ENCODE measurements around the gene ATP5F1D.

ATP5F1D gene

GRCh38 chr19:1259876-1260748, 18.6 kb downstream of the ATP5F1D start:
- DNase-seq, result peak; percentile 53

DNA sequence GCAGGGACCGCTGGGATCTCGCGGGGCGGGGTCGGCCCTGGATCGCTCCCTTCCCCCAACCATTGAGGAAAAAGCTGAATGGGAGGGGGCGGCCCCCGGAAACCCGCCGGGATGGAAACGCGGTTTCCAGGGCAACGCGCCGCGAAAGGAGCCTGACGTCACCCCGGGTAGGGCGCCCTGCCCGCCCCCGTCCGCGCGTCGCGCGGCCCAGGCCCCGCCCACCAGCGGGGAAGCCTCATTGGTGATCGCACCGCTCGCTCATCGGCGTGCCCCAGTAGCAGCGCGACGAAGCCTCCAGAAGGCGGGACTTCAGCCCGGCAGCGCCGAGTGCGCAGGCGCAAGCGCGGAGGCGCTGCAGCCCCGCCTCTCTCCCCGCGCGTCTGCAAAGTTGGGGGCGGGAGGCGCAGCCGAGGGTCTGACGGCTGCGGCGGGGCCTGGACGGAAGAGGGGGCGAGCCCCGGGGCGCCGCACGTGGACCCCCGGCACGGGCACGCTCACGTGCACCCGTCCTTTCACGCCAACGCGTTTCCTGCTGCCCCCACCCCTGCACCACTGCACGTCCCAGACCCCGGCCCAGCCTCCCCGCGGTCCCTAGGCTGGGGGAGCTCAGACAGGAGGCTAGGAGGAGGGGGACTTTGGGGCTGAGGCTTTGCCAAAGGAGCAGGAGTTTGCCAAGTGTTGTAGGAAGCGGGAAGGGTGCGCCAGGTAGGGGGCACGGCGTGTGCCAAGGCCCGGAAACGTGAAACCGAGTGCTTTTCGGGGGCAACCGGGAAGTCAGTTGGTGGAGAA, 19.4 kb downstream of the ATP5F1D start:
- peak; percentile 94 for DNase-seq

- DNase-seq, result peak; percentile 28
These were observed 19.9 kb downstream of the ATP5F1D start for GRCh38 chr19:1261538-1261797.

GRCh38 chr19:1261798-1262622, 20.5 kb downstream of the ATP5F1D start:
- DNase-seq, result no peak

DNA sequence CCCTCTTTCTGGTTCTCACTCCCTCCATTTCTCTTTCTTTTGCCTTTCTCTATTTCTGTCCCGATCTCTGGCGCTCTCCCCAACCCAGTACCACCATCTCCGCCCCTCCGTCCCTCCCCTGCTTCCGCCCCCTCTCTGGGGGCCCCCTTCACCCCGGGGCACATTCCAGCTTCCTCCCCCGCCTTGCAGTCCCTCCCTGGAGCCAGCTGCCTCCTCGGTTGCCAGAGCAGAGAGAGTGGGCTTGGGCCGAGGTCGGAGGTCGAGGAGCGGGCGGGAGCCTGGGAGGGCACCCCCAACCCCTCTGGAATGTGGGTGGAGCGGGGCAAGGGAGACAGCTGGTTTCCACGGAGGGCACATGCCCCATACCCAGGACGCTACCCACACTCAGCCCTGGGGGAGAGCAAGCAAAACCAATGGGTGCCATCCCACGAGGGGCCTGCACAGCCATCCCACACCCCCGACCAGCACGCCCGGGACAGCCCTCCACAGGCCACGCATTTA, 21.1 kb downstream of the ATP5F1D start:
- no peak for DNase-seq

DNA sequence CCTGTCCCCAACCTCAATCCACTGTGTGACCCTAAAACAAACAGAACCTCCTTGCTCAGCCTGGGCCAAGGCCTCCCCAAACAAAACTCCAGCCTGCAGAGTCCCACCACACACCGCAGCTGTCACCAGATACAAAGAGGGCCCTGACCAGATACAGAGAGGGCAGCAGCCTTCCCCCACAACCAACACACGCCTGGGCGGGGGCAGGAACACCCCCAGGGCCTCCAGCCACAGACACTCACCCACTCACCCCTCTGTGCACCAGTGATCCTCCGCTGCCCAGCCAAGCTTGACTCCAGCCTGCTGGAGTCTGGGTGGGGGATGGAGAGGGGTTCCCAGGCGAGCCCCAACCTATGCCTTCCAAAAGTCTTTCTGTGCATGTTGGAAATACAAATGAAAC, 21.6 kb downstream of the ATP5F1D start:
- no peak for DNase-seq

- DNase-seq, result no peak
These were observed 23.5 kb downstream of the ATP5F1D start for GRCh38 chr19:1264801-1265614.

GRCh38 chr19:1265615-1266128, 24.1 kb downstream of the ATP5F1D start:
- DNase-seq, result no peak

DNA sequence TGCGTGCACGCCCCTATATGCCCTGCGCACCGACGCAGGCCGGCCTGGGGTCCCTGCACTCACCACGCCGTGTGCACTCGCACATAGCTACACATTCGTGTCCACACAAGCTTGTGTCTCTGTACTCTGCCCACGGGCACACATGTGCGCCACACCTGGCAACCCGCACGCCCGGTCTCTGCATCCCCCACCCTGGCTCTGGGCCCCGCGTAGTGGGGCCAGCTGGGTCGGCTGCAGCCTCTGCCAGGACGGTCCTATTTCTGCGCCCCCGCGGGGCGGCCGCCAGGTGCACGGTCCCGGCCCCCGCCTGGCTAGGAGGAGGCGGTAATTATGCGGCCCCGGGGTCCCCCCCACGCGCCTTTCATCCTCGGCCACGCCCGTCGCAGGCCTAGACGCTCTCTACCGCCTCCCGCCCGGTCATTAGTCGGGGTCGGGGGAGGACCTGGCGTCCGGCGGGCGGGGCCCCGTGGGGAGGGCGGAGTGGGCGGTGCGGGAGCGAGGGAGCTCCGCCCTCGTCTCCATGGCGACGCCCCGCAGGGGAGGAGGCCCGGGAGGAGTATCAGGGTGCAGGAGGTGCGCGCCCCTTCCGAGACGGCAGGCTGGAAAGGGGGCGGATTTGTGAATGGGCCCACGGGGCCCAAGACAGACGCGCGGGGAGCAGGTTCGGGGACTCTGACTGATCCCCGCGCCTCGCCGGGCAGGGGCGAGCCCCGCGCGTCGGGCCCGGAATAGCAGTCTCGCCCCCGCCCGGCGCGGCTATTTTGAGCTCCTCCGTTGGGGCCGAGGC, 24.8 kb downstream of the ATP5F1D start:
- peak; percentile 81 for DNase-seq

GRCh38 chr19:1266916-1267476, 25.4 kb downstream of the ATP5F1D start:
- peak; percentile 69 for DNase-seq

DNA sequence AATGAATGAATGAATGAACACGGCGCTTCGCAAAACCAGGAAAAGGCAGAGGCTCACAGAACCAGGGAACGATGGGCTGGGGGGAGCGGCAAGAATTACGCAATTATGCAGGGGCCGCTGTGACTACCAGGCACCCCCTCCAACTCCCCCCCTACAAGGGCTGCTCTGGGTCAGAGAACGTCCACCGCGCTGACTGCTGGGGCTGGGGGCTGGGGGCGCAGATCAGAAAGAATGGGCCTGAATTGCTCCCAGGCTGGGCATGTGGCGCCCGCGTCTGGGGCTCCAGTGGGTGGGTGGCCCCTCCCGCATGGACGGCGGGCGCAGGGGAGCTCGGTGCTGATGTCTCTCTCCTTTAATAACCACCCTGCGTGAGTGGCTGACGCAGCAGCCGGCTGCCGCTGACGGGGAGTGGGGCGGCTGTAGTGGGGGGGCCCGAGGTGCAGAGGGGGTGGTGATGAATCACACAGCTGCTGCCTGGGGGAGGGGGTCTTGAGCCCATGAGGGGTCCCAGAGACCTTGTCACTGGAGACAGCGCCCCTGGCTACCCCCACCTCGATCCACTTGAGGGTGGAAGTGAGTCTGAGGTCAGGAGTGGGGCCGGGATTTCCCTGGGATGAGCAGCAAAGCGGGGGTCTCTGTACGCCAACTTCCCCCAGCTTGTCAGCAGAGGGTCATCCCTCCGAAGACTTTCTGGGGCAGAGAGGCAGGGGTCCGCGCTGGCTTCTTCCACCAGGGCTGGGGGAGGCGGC, 26.1 kb downstream of the ATP5F1D start:
- peak; percentile 17 for DNase-seq

DNA sequence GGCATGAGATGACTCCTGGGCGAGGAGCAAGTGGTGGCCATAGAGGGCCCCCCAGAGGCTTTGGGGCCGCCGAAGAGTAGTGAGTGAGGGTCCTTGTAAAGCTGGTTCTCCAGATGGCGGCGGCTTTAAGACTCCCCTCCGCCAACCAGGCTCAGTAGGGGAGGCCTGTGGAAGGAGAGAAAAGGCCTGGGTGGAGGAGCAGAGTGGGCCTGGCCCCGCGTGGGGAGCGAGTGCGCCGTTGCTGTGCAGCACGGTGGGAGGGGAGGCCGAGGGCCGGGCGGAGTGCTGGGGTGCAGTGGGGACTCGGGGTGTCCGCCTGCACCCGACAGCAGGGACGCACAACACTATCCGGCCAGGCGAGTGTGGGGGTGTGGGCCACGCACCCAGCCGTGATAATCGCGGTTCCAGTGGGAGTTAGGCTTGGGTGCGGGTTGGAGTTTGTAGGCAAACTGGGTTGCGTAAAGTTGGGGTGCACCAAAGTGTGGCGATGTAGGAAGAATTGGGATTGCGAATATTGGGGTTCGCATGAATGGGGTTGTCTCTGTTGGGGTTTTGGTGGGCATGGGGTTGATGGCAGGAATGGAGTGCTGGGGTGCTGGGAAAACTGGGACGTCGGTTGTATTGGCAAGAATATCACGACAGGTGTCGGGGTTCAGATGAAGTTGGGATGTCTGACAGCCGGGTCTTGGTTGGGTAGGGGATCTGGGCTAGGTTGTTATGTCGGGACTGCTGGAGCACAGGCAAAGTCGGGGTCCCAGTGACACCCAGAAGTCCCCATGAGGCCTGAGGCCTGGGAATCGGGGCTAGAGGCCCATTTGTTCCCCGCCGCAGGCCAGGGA, 26.9 kb downstream of the ATP5F1D start:
- DNase-seq, result no peak

GRCh38 chr19:1269065-1269477, 27.5 kb downstream of the ATP5F1D start, which contains the start of gene CIRBP:
Gene CIRBP, plus strand, starts transcription at chr19:1269332. Its CDS starts 1,602 bp downstream, at chr19:1270934.
- peak; percentile 97 for DNase-seq

DNA sequence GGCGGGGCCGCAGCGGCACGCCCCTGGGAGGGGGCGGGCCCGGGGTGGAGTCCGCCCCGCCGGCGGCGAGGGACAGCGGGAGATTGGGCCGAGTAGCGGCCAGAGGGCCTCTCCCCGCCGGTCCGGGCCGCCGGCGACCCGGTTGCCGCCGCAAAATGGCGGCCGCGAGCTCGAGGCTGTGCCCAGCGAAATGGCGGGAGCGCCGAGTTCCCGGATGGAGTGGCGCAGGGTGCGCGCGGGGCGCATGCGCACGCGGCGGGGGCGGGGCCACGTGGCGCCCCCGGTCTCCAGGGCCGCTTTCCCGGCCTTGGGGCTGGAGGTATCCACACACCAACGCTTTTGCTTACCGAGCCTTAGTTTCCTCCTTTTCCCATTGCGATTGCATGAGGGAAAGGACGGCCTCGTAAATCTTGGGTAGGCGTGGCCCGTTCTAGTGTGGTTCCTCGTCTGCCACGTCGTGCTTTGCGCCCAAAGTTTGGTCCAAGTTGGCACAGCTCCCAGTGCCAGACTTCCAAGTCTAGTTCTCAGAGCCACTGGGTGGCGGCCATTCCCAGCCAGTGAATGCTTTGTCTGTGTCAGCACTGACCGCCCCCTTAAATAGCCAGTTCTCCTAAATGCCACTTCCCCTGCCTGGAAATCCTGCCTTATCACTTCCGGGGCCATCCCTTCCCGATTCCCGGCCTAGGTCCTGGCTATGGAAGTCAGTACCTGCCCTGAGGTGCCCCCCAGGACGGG, 28.1 kb downstream of the ATP5F1D start:
- peak; percentile 75 for DNase-seq

DNA sequence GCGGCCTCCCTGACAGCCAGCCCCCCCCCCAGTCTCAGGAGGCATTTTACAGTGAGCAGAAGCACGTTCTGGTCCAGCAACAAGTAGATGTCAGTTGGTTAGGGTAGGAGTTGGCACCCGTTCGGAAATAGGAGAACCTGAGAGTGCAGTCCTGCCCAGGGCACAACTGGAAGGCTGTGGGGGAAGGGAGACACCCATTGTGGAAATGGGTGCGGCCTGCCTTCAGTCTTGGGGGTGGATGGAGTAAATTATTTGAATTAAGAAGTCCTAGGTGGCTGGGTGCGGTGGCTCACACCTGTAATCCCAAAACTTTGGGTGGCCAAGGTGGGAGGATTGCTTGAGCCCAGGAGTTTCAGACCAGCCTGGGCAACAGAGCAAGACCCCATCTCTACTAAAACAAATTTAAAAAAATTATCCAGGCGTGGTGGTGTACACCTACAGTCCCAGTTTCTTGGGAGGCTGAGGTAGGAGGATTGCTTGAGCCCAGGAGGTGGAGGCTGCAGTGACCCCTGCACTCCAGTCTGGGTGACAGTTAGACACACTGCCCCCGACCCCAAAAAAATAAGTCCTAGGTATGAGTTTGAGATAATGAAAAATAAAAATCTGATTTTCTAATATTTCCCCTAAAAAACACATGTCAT, 28.8 kb downstream of the ATP5F1D start:
- DNase-seq, result no peak

- DNase-seq, result no peak
These were observed 29.4 kb downstream of the ATP5F1D start for GRCh38 chr19:1270854-1271527.
